Left ventricle myocardium inferior (tissue), 1 donor: ENCODE results near the gene NID1. TPM values are rescaled to one million over a fixed set of nuclear protein-coding genes. Genes with fewer than 3 reads are reported as not detected.

Experiments used
- DNase-seq: peaks from one replicate; pipeline ENCODE4 v3.0.0-alpha.2; 2020
- H3K27ac ChIP-seq: fragments of 200-600 bp; replicated peaks from 2 replicates; pipeline ENCODE4 v1.8.0; 2021
- H3K27me3 ChIP-seq: fragments of 200-600 bp; 2 replicates; pipeline ENCODE4 v1.8.0; 2021; ENCODE audit warnings: low read depth
- H3K36me3 ChIP-seq: fragments of 200-600 bp; 2 replicates; pipeline ENCODE4 v1.8.0; 2021
- H3K4me1 ChIP-seq: fragments of 200-600 bp; 2 replicates; pipeline ENCODE4 v1.8.0; 2021
- H3K4me3 ChIP-seq: fragments of 200-600 bp; 2 replicates; pipeline ENCODE4 v1.8.0; 2021; ENCODE audit warnings: mild to moderate bottlenecking, moderate library complexity
- H3K9me3 ChIP-seq: fragments of 200-600 bp; replicated peaks from 2 replicates; pipeline ENCODE4 v1.8.0; 2021
- intact Hi-C: fragments of 100-400 bp; cut with micrococcal nuclease; formaldehyde crosslinking; loops from one replicate; pipeline ENCODE4 v1.11.0; 2022
- total RNA-seq: library from RNA; stranded (reverse); fragmentation: NEBNext Ultra II Directional; extraction: Animal tissue kit (Norgen Biotek cat#: 25700); gene quantifications from one replicate; pipeline ENCODE4 v1.2.1, GENCODE V29; 2021
- TF ChIP-seq, protein P1 (sequence below): fragments of 200-600 bp; IDR thresholded peaks from 2 replicates; pipeline ENCODE4 v1.8.0; 2021; ENCODE audit warnings: antibody characterized with exemption, mild to moderate bottlenecking, borderline replicate concordance
- donor health status: DM: no; HTN: yes; CAD: no; lungs with severe emphysema.

The NID1 gene
- total RNA-seq, 1 donor from 2014 or later: 40.4 TPM

DNA sequence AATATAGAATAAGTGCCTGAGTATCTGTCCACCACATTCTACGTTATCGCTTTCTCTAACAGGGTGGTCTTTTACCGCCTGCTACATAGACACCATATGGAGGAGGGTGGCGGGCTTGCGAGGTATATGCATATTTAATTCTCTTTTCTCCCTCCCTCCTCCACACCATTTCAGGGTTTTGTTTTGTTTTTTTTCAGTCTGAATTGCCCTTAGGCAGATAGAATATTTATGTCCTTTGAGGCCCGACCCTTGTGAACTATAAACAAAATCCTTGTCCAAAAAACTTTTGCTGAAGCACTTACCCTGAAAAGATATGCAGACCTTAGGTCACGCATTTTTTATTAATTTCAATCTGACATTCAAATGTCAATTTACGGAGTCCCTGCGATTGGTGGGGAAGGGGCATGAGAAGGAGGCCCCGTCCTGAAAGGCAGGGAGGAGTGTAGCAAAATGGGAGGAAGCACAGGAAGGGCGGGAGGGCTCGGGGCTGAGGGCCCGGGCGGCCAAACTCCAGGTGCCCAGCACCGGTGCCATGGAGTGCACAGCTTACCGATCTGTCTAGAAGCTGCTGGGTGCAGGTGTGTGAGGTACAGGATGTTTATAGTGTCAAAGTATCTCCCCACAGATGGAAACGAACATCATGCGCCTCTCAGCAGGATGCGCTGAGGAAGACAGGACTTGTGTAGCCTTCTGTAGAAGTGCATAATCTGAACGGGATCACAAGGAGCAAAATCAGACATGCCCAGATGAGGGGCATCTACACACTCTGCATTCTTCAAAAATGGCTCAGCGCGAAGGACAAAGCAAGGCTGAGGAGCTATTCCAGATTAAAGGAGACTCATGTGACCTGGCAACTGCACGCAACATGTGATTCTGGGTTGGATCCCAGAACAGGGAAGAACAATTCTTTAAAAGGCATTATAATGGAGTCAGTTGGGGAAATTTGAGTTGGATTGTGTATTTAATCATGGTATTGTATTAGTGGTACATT lies 129.4 kb downstream of the NID1 start:
- TF ChIP-seq, protein P1, sequence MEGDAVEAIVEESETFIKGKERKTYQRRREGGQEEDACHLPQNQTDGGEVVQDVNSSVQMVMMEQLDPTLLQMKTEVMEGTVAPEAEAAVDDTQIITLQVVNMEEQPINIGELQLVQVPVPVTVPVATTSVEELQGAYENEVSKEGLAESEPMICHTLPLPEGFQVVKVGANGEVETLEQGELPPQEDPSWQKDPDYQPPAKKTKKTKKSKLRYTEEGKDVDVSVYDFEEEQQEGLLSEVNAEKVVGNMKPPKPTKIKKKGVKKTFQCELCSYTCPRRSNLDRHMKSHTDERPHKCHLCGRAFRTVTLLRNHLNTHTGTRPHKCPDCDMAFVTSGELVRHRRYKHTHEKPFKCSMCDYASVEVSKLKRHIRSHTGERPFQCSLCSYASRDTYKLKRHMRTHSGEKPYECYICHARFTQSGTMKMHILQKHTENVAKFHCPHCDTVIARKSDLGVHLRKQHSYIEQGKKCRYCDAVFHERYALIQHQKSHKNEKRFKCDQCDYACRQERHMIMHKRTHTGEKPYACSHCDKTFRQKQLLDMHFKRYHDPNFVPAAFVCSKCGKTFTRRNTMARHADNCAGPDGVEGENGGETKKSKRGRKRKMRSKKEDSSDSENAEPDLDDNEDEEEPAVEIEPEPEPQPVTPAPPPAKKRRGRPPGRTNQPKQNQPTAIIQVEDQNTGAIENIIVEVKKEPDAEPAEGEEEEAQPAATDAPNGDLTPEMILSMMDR: no peak
- Histone ChIP-seq H3K27me3 (no peaks in the 10 kb centered on the region), H3K4me3 (no peak overlapping the region), H3K27ac (no peak overlapping the region), H3K36me3 (no peaks in the 10 kb centered on the region), H3K9me3 (no peaks in the 10 kb centered on the region), H3K4me1 (peaks cover 25% of the 10 kb centered on the region)
- no peak for DNase-seq
- intact Hi-C loops: no loop called here

DNA sequence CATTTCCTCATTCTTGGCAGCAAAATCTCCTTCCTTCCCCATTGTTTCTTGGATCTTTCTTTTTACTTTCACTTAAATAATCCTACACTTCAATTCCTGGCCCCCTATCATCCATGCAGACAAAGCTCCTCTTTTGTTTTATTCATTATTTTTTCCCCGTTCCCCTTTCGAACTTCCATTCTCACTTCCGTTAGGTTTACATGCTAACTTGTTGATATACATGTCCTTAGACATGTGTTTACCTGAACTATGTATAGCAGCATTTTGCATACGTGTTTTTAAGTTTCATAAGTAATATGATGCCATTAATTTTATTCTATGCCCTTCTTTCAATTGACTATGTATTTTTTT lies 131.1 kb downstream of the NID1 start:
- no peaks in the 10 kb centered on the region for H3K9me3 ChIP-seq
- peaks cover 17% of the 10 kb centered on the region for H3K4me1 ChIP-seq
- TF ChIP-seq, protein P1: no peak
- H3K27ac ChIP-seq: no peak overlapping the region
- H3K27me3 ChIP-seq: no peaks in the 10 kb centered on the region
- DNase-seq: no peak
- no peaks in the 10 kb centered on the region for H3K36me3 ChIP-seq
- no peak overlapping the region for H3K4me3 ChIP-seq
- intact Hi-C loops: no loop called here

DNA sequence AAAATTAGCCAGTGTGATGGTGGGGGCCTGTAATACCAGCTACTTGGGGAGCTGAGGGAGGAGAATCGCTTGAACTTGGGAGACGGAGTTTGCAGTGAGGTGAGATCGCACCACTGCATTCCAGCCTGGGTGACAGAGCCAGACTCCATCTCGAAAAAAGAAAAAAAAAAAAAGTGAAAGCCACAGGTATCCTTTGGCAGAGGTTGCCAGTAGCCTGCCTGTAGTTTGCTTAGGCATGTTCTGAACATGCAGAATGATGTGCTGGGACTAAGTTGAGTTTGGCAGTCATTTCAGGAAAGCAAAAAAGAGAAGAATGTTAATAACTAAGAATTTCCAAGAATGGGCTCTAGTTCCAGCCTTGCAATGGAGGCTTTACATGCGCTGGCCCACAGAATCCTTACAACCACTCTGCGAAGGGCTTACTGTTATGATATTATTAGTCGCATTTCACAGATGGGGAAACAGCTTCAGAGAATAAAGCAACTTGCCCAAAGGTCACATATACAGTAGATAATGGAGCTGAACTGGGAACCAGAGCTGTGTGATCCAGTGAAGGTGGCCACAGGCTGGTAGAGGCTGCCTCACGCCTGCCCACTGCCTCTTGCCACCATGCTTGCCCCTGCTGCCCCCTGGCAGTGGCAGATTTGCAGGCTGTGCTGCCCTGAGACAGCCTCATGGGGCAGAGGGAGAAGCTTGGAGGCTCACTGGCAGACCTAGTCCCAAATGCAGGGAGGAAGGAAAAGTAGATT lies 131.7 kb downstream of the NID1 start:
- no peak overlapping the region for H3K27ac ChIP-seq
- no peaks in the 10 kb centered on the region for H3K36me3 ChIP-seq
- H3K4me1 ChIP-seq: peaks cover 14% of the 10 kb centered on the region
- intact Hi-C loops: no loop called here
- H3K9me3 ChIP-seq: no peaks in the 10 kb centered on the region
- no peaks in the 10 kb centered on the region for H3K27me3 ChIP-seq
- no peak overlapping the region for H3K4me3 ChIP-seq
- TF ChIP-seq, protein P1: no peak
- no peak for DNase-seq

DNA sequence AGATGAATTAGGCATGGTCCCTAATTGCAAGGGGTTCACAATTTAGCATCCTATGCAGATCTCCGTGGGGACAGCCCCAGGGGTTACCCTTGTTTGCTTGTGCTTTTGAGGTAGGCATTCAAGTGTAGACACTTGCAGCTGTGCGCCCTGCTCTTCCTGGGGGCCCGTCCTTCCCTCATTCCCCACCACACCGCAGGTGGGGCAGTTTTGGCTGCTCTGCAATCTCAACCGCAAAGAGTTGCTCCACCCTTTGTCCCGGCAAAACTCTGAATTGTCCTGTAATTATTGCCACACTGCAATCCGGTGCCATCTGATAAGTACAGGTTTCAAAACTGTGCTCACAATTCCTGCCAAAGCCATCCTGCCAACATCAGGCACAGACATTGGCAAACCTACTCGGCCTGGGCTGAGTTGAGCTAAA lies 132.8 kb downstream of the NID1 start:
- H3K4me1 ChIP-seq: peaks cover 7% of the 10 kb centered on the region
- no peak overlapping the region for H3K27ac ChIP-seq
- no peak overlapping the region for H3K4me3 ChIP-seq
- intact Hi-C loops: no loop called here
- no peak for DNase-seq
- no peaks in the 10 kb centered on the region for H3K27me3 ChIP-seq
- TF ChIP-seq, protein P1: no peak
- no peaks in the 10 kb centered on the region for H3K9me3 ChIP-seq
- H3K36me3 ChIP-seq: no peaks in the 10 kb centered on the region

DNA sequence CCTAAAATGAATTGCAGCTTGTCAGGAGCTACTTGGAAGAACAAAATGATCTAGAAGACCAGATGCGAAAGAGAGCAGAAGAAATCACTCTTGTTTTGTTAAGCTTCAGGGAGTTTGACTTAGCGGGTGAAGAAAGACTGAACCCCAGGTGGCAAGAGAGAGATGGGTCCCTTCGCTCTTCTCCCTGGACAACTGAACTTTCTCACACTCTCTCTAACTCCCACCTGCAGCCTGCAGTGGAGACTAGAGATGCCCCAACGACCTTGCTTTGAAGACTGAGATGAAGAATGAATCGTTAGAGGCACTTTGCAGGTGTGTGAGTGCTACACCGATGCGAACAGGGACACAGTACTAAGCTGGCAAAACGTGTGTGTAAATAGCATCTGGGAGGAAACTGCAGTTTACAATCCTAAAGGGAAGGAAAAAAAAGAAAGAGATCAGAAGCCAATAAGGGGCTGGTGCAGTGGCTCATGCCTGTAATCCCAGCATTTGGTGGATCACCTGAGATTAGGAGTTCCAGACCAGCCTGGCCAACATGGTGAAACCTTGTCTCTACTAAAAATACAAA lies 133.6 kb downstream of the NID1 start:
- no peaks in the 10 kb centered on the region for H3K27me3 ChIP-seq
- TF ChIP-seq, protein P1: no peak
- H3K4me3 ChIP-seq: no peak overlapping the region
- H3K9me3 ChIP-seq: no peaks in the 10 kb centered on the region
- H3K36me3 ChIP-seq: no peaks in the 10 kb centered on the region
- H3K4me1 ChIP-seq: peaks cover 7% of the 10 kb centered on the region
- no peak for DNase-seq
- no peak overlapping the region for H3K27ac ChIP-seq
- intact Hi-C loops: no loop called here
